ENCODE data around the gene RRAS2.

The RRAS2 gene

DNA sequence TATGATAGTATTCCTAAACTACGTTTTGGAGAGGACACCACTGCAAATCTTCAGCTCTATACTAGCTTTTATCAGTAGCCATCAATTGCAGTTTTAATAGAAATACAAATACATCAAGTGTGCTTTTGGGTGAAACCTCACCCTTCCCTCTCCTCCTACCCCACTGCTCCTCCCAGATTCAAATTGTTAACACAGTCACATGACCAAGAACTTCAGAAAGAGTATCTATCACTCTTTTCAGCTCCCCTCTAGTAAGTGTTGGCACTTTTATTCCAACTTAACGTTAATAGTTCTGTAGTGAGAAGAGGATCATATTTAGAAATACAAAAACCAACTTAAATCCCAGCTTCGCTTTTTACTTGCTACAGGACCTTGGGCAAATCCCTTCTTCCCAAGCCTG lies 17.0 kb downstream of the RRAS2 start:
- DNase-seq (ENCODE audit: low read depth): no peak
- no peak overlapping the region for H3K4me3 ChIP-seq (ENCODE audit: control insufficient read depth, low read depth, low read length)
- TF ChIP-seq, protein P1, sequence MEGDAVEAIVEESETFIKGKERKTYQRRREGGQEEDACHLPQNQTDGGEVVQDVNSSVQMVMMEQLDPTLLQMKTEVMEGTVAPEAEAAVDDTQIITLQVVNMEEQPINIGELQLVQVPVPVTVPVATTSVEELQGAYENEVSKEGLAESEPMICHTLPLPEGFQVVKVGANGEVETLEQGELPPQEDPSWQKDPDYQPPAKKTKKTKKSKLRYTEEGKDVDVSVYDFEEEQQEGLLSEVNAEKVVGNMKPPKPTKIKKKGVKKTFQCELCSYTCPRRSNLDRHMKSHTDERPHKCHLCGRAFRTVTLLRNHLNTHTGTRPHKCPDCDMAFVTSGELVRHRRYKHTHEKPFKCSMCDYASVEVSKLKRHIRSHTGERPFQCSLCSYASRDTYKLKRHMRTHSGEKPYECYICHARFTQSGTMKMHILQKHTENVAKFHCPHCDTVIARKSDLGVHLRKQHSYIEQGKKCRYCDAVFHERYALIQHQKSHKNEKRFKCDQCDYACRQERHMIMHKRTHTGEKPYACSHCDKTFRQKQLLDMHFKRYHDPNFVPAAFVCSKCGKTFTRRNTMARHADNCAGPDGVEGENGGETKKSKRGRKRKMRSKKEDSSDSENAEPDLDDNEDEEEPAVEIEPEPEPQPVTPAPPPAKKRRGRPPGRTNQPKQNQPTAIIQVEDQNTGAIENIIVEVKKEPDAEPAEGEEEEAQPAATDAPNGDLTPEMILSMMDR (IDR thresholded peaks at IDR 0.05; ENCODE audit: control insufficient read depth, insufficient read depth, low read depth, low read length, missing control alignments): no peak

DNA sequence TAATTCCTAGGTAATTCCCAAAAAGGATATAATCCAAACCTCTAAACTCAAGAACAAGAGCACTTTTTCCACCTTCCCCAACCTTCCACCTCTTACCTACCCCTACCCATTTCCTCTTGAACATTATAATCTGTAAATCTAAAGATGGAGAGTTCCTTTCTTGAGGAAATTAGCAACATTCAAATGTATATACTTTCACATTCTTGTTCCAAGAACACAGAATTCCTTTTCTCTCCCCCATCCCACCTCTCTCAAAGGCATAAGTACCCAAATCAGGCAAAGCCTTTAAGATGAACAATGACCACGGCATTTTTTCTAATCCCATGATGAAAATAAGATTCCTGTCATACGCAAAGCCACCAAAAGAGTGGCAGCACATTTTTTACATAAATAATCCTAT lies 18.3 kb downstream of the RRAS2 start:
- DNase-seq (ENCODE audit: low read depth): no peak
- H3K4me3 ChIP-seq (ENCODE audit: control insufficient read depth, low read depth, low read length): no peak overlapping the region
- TF ChIP-seq, protein P1 (IDR thresholded peaks at IDR 0.05; ENCODE audit: control insufficient read depth, insufficient read depth, low read depth, low read length, missing control alignments): no peak

DNA sequence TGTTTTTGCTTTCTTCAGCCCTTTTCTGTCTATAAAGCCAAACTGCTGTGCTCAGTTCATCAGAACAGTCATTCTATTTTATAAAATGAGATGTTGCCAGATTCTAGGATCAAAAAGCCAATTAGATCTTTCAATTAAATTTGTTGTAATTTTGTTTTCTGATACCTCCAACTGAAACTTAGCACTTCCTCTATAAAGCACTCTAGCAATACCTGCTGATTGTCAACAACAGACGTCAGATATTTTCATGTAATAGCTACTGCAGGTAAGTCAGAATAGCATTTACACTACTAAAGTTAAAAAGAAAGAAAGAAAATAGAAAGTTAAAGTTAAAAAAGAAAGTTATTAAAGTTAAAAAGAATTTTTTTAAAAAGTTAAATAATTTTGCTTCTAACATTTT lies 19.6 kb downstream of the RRAS2 start:
- TF ChIP-seq, protein P1 (IDR thresholded peaks at IDR 0.05; ENCODE audit: control insufficient read depth, insufficient read depth, low read depth, low read length, missing control alignments): no peak
- no peak for DNase-seq (ENCODE audit: low read depth)
- H3K4me3 ChIP-seq (ENCODE audit: control insufficient read depth, low read depth, low read length): no peak overlapping the region

DNA sequence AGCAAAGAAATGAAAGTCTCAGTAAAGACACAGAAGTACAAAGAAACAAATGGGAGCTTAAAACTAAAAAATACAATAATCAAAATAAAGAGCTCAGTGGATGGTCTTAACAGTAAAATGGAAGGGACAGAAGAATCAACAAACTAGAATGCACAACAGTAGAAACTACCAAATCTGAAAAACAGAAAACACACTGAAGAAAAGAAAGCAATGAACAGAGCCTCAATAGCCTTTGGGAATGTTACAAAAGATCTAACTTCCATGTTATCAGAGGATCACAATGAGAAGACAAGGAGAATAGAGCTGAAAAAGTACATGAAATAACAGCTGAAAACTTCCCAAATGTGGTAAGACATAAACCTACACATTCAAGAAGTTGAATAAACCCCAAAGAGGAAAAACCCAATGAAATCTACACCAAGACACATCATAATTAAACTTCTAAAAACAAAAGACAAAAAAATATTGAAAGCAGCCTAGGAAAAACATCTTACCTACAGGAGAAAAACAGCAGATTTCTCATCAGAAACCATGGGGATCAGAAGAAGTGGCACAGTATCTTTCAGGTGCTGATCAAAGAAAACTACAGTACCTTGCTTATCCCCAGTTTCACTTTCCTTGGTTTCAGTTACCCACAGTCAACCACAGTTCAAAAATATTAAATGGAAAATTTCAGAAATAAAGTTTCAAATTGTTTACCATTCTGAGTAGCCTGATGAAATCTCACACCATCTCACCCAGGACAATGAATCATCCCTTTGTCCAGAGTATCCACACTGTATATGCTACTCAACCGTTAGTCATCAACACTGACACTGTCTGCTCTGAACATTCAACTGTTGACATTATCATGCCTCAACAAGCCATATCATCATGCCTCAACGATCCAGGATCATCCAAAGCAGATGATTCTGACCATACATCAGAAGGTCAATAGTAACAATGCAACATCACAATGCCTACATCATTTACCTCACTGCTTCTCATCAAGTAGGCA lies 22.2 kb downstream of the RRAS2 start:
- no peak overlapping the region for H3K4me3 ChIP-seq (ENCODE audit: control insufficient read depth, low read depth, low read length)
- DNase-seq (ENCODE audit: low read depth): peak; percentile 63

DNA sequence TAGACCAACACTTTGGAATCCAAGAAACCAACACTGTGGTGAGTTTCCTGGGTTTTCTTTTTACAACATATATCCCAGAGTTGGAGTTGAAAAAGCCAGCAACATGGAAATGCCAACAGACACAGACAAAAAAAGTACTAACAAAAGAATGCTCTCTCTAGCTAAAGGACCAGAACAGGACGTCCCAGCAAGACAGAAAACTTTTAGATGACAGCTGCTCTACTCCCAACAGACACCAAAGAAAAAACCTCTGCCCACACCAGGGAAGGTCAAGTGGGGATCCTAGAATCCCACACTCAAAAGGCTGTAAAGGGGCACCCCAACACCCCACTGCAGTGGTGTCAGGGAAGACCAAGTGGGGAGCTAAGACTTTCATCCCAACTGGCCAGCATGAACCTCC lies 23.3 kb downstream of the RRAS2 start:
- DNase-seq (ENCODE audit: low read depth): no peak
- no peak overlapping the region for H3K4me3 ChIP-seq (ENCODE audit: control insufficient read depth, low read depth, low read length)
- TF ChIP-seq, protein P1 (IDR thresholded peaks at IDR 0.05; ENCODE audit: control insufficient read depth, insufficient read depth, low read depth, low read length, missing control alignments): no peak

More for the DNA sequence above, 22.2 kb downstream of the RRAS2 start:
- TF ChIP-seq, protein P1 (IDR thresholded peaks at IDR 0.05; ENCODE audit: control insufficient read depth, insufficient read depth, low read depth, low read length, missing control alignments): no peak

DNA sequence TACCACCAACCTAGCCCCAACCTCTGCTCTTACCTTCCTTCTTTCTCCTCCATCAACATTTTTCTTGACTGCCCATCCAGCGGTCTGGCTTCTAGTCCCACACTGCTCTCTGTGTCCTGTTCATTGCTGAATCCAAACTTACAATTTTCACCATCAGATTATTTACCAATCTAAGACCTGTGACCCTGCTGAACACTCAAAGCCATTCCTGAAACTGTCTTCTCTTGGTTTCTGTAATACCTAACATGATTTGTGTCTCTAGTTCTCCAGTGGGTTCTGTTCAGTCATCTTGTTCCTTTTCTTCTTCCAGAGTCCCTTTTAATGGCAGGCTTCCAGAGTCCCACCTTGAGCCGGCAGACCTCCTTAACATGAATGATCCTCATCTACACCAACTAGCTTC lies 24.1 kb downstream of the RRAS2 start:
- TF ChIP-seq, protein P1 (IDR thresholded peaks at IDR 0.05; ENCODE audit: control insufficient read depth, insufficient read depth, low read depth, low read length, missing control alignments): no peak
- no peak for DNase-seq (ENCODE audit: low read depth)
- H3K4me3 ChIP-seq (ENCODE audit: control insufficient read depth, low read depth, low read length): no peak overlapping the region

All from AG09309 (cell line).